ENCODE data around the gene TUBA1A.

The TUBA1A gene

GRCh38 chr12:49188916-49189367 is at the start of gene TUBA1A:
Gene TUBA1A (minus strand): TSS chr12:49189080. CDS start chr12:49188979, 101 bp downstream.
- peak within 1 kb of the TSS; percentile 92 for H3K4me3 ChIP-seq (ENCODE audit: low read depth, low read length)
- peak; percentile 100 for DNase-seq (ENCODE audit: low read depth)
- peak; percentile 8 for TF ChIP-seq CTCF (conservative IDR thresholded peaks at IDR 0.05; ENCODE audit: low read depth, low read length)

GRCh38 chr12:49236423-49236822 is 47.5 kb upstream of the TUBA1A start:
- H3K4me3 ChIP-seq (ENCODE audit: low read depth, low read length), result no peak overlapping the region
- no peak for DNase-seq (ENCODE audit: low read depth)
- no peak for TF ChIP-seq CTCF (conservative IDR thresholded peaks at IDR 0.05; ENCODE audit: low read depth, low read length)

- H3K4me3 ChIP-seq (ENCODE audit: low read depth, low read length), result peak overlapping the region; percentile 61
- no peak for TF ChIP-seq CTCF (conservative IDR thresholded peaks at IDR 0.05; ENCODE audit: low read depth, low read length)
Measured at GRCh38 chr12:49233842-49234526, 45.1 kb upstream of the TUBA1A start.

GRCh38 chr12:49232940-49233841 is 44.3 kb upstream of the TUBA1A start:
- peak; percentile 34 for TF ChIP-seq CTCF (conservative IDR thresholded peaks at IDR 0.05; ENCODE audit: low read depth, low read length)
- peak overlapping the region; percentile 28 for H3K4me3 ChIP-seq (ENCODE audit: low read depth, low read length)
- DNase-seq (ENCODE audit: low read depth), result peak; percentile 53

More at GRCh38 chr12:49233842-49234526, 45.1 kb upstream of the TUBA1A start:
- DNase-seq (ENCODE audit: low read depth), result no peak

GRCh38 chr12:49231878-49232655 is 43.2 kb upstream of the TUBA1A start:
- no peak for TF ChIP-seq CTCF (conservative IDR thresholded peaks at IDR 0.05; ENCODE audit: low read depth, low read length)
- no peak overlapping the region for H3K4me3 ChIP-seq (ENCODE audit: low read depth, low read length)
- peak; percentile 10 for DNase-seq (ENCODE audit: low read depth)

GRCh38 chr12:49230805-49231194 is 41.9 kb upstream of the TUBA1A start:
- no peak for TF ChIP-seq CTCF (conservative IDR thresholded peaks at IDR 0.05; ENCODE audit: low read depth, low read length)
- DNase-seq (ENCODE audit: low read depth), result no peak
- no peak overlapping the region for H3K4me3 ChIP-seq (ENCODE audit: low read depth, low read length)
